Fibroblast of gingiva (primary cell): ENCODE results near the gene YWHAE.
"Not testable (repeated sequence)": the region's sequence is repeated elsewhere in the genome, so short reads cannot be mapped to it uniquely, and the experiment has no call there.

ENCODE experiments used
- DNase-seq: peaks from one replicate; pipeline ENCODE4 v3.0.0-alpha.2; 2011; ENCODE audit warnings: low read depth

Gene YWHAE

GRCh38 chr17:1399679-1400512, at the start of gene YWHAE:
YWHAE (minus strand) TSS chr17:1400222; CDS start chr17:1400110, 112 bp downstream.
- DNase-seq = peak; percentile 95

GRCh38 chr17:1449412-1449967, 49.5 kb upstream of the YWHAE start:
- DNase-seq = no peak

- no peak for DNase-seq
Observed at GRCh38 chr17:1447052-1447451, 47.0 kb upstream of the YWHAE start.

- DNase-seq = no peak
Observed at GRCh38 chr17:1446201-1446600, 46.2 kb upstream of the YWHAE start.

GRCh38 chr17:1445695-1446094, 45.7 kb upstream of the YWHAE start:
- not testable (repeated sequence) for DNase-seq

- not testable (repeated sequence) for DNase-seq
Observed at GRCh38 chr17:1442721-1443120, 42.7 kb upstream of the YWHAE start.

GRCh38 chr17:1442187-1442586, 42.2 kb upstream of the YWHAE start:
- DNase-seq = no peak

GRCh38 chr17:1440921-1441320, 40.9 kb upstream of the YWHAE start:
- DNase-seq = no peak

- DNase-seq = peak; percentile 73
Observed at GRCh38 chr17:1438593-1439083, 38.6 kb upstream of the YWHAE start.

GRCh38 chr17:1435326-1435725, 35.3 kb upstream of the YWHAE start:
- no peak for DNase-seq

- DNase-seq = no peak
Observed at GRCh38 chr17:1434150-1434549, 34.1 kb upstream of the YWHAE start.

GRCh38 chr17:1431631-1432104, 31.6 kb upstream of the YWHAE start:
- no peak for DNase-seq

GRCh38 chr17:1423456-1424135, 23.6 kb upstream of the YWHAE start:
- DNase-seq = no peak

- peak; percentile 91 for DNase-seq
Observed at GRCh38 chr17:1422885-1423284, 22.9 kb upstream of the YWHAE start.

- DNase-seq = no peak
Observed at GRCh38 chr17:1421470-1421869, 21.4 kb upstream of the YWHAE start.

GRCh38 chr17:1420981-1421380, 21.0 kb upstream of the YWHAE start:
- no peak for DNase-seq

GRCh38 chr17:1420163-1420562, 20.1 kb upstream of the YWHAE start:
- no peak for DNase-seq

GRCh38 chr17:1418476-1418875, 18.5 kb upstream of the YWHAE start:
- DNase-seq = not testable (repeated sequence)

- no peak for DNase-seq
Observed at GRCh38 chr17:1416414-1416813, 16.4 kb upstream of the YWHAE start.

GRCh38 chr17:1414634-1415033, 14.6 kb upstream of the YWHAE start:
- no peak for DNase-seq

- DNase-seq = no peak
Observed at GRCh38 chr17:1414001-1414574, 14.1 kb upstream of the YWHAE start.

- peak; percentile 91 for DNase-seq
Observed at GRCh38 chr17:1413281-1413791, 13.3 kb upstream of the YWHAE start.
